NOMO-1 (cell line): ENCODE measurements around the gene CEP152.
"Not testable (repeated sequence)": the region's sequence is repeated elsewhere in the genome, so short reads cannot be mapped to it uniquely, and the experiment has no call there.

Experiments used
- DNase-seq, 2 experiments: peaks; one replicate each; lab custom pipeline; 2025; ENCODE audit not compliant: unreplicated experiment in 2 of 2; lab: John Stamatoyannopoulos, UW

The CEP152 gene

DNA sequence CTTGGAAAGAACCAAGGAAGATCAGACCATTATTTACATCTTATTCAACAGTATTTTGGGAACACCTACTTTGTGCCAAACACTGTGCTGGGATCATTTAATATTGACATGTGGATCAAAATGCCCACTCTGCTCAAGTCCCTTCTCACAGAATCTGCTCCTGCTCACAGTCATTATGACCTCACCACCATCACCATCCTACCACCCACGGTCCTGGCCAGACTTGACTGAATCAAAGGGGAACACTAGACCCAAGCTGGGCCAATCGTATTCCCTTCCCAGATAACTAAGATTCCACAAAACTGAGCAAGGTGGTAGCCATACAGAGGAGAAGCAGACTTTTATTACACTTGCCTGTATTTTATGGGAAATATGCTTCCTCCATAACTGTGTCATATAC is 3.4 kb upstream of the CEP152 start:
- DNase-seq, result no peak

DNA sequence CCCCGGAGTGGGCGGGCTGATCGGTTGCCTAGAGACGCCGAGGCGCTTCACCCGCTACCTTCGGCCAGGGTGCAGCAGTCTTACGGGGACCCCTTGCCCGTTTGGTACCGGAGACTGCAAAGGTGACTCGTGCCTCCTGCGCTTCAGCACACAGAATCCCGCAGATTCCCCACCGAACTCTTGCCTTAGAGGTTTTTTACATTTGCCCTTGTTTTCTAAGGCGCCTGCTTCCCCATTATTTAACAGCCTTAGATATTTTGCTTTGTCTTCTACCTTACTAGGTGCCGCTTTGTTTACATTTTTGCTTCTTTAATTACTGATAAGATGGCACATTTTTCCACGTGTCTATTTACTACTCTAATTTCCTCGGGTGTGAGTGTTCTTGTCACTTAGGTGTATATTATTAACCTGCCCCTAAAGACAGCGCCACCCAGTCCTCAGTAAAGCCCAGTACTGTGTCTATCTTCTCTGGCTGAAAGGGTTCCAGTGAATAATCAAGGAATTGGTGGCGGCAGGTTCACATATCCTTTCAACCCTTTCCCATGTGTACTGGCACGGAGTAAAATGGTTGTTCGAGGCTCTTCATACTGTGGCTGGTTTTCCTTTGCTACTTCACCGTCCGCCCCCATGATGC is 573 bp upstream of the CEP152 start:
- no peak for DNase-seq

DNA sequence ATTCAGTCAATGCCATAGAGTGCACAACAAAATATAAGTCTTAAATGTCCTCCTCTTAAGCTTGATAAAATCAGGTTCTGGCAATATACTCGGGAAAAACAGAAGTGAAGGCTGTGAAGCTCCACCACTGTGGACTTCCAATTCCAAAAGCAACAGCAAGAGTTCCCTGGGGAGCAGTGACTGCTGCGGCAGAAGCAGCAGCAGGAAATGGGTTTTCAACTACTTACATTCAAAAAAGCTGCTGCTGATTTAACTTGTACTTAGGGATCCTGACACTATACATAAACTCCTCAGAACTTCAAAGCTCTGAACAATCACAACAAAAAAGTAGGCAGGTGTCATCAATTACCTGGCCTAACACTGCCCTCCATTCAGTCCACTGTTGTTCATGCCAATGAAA is 4.7 kb downstream of the CEP152 start:
- no peak for DNase-seq

DNA sequence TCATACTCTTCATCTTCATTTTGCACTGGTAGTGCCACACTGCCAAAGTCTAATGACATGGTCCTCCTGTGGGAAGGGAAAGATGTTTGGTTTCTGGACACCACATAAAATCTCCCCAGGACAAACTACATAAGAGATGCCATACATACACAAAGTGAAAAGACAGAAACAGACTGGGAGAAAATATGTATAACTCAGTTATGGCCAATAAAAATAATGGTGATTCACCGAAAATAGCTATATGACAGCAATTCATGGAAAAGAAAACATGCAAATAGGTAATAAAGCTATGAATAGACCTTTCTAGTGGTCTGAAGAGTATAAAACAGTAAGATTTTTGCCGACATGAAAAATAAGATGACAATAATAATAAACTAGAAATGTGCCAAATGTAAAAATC is 5.3 kb downstream of the CEP152 start:
- no peak for DNase-seq

DNA sequence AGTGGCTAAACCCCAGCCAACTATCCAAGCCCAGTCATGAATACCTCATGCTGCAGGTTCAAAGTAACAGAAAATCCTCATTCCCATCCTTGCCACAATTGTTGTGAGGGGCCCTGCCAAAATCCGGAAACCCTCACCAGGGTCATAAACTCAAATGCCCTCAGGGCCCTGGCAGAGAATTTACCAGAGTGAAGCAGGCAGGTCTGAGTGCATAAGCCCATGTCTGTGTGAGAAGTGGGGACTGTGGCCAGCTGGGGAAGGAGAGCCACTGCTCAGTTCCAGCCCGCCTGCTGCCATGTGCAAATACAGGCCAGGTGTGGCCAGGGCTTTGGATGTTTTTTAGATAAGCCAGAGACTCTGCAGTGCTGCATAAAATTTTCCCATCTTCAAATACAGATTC is 7.0 kb downstream of the CEP152 start:
- DNase-seq, result no peak

DNA sequence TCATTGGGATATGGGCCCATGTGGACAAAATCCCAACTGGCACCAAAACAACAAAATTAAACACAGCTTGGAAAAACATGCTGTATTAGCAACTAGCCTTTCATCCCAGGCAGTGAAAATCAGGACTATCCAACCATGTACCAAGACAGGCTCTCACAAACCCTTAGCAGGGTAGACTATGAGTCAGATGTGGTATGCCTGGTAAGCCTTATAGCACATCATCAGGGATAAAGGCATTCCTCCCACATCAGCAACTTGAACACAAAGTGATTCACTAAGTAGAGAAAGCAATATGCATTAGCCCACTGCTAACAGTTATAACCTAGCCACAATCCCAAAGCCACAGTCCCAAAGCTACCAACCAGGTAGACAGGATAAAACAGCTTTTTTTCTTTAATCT is 8.0 kb downstream of the CEP152 start:
- DNase-seq, result no peak

DNA sequence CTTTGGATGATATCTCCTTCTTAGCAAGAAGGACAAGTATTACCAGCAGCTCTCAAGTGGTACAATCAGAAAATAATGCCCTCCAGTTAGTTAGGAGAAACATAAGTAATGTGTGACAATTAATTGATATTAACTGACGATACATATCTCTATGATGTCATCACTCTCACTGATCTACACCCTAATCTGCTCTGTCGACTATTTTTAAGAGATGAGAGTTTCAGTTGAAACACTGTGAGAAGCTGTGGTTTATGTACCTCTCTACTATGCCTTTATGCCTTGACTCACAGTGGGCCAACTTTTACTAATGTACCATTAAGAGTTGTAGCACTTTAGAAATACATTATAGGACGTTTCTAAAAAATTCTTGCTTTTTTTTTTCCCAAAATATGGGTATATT is 8.6 kb downstream of the CEP152 start:
- DNase-seq, result no peak

DNA sequence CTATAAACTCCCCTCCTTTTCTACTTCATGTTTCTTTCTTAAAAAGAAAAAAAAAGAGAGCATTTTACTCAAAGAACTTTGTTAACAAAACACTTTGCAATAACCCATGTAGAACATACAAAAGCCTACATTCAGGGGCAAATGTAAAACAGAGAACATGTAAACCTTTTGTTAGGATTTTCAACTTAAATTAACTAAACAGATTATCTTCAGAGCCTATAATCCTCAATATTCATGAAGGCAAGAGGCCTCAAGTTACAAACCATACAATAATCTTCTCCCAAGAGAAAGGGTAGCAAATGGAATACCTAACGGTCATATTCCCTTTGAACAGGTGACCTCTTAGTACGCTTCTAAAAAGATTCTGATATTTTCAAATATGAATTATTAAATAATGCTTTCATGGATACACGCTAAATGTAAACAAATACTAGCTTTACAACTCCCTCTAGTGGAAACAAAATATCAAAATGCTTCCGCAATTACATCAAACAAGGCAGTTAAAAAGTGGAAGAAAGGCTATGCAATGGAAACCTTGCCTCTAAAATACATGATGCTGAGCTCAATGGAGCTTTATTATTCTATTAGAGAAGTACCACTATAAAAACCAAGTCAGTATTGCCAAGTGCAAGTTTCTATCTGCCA is 9.9 kb downstream of the CEP152 start:
- peak in 1 of 2 experiments; percentile 34 for DNase-seq

DNA sequence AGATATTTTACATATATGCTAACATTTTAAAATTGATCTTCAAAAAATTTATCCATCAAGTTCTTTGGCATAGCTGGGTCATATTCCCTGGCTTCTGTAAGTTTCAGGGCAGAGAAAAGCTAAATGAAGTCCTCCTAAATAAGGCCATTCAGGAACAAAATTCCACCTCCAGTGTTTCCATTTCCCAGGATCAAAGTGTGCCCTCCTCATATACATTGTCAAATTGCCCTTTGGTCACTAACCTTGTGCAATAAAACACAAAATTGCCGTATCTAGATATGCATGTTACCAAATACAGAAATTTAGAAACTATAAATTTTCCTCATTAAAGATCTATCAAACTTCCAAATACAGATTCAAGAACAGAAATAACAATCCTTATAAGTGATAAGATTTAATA is 10.6 kb downstream of the CEP152 start:
- no peak for DNase-seq

DNA sequence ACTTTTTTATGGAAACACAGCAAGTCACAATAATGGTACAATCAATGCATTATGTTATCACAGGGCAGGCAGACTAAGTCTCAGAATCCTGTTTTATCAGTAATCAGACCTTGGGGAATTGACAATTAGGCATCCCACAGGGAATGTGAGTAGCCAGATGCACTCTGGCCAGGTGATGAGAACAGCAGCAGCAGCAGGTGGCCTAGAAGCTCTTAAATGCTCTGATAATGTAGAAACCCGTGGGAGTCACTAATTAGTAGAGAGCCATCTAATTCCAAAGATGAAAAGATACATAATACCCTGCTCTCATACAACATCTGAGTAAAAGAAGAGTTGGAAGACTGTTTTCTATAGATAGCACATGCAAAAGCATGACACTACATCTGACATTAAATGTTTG is 12.6 kb downstream of the CEP152 start:
- DNase-seq, result no peak

DNA sequence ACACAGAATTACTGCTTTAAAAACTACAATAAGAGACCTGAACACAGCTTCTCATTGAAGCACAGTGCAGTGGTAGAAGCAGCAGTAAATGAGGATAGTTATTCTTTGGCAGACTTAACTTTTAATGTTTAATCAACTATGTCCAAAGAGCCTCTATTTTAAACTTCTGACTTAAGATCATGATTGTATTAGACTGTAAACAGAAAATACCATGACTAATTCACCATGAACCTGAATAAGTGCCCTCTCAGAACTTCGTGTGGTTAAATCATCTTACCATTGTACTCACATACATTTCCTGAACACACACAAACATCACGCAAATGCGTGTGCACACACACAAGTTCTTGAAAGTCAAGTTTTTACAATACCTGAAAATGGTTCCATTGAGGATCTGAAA is 13.9 kb downstream of the CEP152 start:
- DNase-seq, result no peak

DNA sequence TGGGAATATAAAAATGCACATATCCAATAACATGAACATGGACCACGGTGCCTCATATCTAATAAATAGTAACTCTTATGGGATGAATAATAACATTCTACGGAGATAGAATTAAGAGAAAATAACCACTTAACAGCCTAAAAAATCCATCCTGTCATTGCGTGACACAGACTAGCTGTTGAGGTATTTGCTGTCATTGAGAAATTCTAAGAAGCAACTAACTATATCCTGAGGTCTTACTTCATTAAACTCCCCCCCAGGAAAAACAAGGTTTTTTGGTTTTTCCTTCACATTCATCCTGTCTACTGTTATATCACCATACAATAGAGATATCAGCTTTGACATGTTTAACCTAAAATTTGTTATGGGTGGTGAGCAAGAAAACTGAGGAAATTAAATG is 14.3 kb downstream of the CEP152 start:
- no peak for DNase-seq

DNA sequence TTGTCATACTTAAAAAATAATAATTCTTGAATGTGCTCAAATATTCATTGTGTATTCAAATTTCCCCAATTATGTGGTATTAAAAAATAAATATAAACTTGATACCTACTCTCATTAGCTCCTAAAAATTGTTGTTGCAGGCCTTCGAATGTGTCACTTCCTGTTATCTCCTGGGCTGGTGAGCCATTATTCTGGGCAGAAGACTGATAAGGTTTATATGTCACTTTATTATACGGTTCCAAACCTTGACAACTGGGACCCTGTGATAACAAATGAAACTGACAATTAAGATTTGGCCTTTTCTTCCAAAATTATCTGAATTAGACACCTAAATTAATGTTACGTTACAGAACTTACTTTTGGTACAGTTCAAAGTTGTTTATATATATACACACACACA is 15.0 kb downstream of the CEP152 start:
- DNase-seq, result no peak

DNA sequence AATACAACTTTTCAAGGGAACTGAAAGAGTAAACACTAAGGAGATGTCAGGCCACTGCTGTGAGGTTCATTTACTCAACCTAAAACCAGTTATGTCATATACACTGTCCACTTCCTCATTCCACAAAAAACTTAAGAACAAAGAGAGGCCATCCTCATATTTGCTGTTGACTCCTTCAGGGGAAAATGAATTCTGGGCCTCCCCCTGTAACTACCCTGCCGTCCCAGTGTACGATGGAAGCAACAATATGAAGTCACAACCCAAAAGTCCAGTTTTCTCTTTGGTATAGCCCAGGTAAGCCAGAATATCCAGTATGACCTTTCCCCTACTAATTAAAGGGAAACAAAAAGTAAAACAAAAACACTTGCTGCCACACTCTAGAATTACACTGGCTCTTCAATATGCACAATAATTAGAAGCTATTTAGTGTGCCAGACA is 16.2 kb downstream of the CEP152 start:
- DNase-seq, result peak; percentile 50 to 79

DNA sequence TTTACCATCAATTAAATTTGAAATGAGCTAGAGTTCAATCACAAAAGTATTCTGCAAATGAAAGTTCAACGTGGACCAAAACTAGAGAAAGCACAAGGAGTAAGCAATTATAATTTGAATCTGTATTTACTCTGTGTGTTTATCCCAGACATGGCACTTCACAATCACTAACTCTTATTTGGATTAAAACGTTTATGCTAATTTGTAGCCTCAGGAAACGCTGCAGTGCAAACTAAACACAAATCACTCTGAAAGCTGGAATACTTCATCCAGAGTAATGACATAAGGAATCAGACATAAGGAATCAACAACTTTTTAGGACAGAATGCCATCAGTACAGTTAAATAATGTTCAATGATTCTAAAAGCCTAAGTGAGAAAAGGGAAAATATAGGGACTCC is 18.5 kb downstream of the CEP152 start:
- DNase-seq, result no peak

DNA sequence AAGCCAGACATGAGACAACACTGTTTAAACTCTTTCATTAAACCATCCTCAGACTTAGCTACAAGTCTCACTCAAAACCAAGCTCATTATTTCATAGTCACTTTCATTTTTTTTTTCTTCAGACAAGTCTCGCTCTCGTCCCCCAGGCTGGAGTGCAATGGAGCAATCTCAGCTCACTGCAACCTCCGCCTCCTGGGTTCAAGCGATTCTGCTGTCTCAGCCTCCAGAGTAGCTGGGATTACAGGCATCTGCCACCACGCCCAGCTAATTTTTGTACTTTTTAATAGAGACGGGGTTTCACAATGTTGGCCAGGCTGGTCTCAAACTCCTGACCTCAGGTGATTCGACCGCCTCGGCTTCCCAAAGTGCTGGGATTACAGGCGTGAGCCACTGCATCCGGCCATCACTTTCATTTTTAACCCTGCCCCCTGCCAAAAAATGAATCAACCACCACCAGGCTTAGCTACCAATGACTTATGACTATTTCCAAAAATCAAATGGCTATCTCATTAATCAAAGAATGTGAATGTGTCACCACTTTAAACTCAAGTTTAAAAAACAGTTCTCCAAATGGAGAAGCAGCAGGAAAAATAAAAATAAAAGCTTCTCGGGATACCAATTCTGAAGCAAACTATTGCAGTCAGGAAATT is 20.3 kb downstream of the CEP152 start:
- DNase-seq, result not testable (repeated sequence)

DNA sequence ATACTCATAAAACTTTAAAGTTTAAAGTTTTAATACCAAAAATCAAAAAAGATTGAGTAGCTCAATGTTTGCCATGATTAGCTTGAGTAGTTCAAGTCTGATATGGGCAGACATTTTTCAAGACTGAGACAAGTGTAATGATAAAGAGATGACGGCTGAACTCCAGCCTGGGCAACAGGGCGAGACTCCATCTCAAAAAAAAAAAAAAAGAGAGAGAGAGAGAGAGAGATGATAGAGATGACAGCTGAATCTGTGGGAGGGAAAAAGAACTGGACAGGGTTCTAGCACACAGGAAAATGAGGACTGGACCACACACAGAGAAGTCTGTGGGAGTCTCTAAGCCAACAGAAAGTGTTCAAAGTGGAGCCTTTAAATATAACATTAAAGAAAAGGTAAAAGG is 25.2 kb downstream of the CEP152 start:
- DNase-seq, result no peak

DNA sequence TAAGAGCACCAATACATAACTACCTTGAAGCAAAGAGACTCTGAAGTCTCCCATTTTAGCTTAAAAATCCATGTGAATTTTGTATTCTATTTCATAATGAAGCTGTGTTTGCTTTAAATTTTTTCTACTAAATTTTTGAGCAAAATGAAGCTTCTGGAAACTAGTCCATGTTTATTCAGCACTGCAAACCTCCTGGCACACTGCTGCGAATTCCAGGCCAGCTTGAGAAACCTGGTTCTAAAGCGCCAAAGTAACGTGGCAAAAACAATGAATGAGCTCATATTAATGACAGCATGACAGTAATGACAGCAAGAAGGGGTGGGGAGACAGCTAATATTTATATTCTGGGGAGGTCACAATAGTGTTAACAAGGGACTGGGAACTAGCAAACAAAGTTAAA is 25.7 kb downstream of the CEP152 start:
- DNase-seq, result no peak

DNA sequence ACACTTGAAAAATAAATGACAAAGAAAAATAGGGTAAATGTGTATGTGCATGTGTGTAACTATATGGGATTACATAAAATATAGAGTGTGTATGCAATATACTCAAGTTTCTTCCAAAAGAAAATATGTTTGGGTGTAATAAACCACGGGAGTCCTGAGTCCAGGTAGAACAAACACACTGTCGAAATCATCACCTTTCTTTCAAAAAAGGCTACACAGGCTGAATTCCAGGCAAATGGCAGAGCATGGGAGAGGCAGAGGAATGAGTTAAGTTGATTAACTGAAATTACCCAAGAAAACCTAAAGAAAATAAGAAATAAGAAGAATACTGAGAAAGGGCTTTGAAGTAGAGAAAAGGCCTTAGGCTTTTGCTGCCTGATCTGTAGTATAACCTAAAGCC is 26.1 kb downstream of the CEP152 start:
- DNase-seq, result no peak

DNA sequence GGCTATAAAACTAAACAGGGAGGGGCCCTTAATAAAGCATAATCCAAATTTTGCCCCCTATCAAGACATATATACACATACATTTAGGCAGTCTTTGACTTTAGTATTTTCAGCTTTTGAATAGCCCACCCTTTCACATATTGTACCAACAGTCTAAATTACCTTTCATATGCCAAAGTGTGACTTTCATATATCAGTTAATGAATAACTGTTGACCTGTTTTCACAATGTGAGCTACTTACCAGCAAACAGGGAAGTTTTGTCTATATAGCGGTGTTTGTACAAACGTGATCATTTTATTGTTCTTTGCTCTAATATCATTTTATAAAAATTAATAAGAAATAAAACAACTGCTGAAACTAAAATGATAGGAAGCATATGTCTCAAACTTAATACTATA is 28.0 kb downstream of the CEP152 start:
- no peak for DNase-seq

DNA sequence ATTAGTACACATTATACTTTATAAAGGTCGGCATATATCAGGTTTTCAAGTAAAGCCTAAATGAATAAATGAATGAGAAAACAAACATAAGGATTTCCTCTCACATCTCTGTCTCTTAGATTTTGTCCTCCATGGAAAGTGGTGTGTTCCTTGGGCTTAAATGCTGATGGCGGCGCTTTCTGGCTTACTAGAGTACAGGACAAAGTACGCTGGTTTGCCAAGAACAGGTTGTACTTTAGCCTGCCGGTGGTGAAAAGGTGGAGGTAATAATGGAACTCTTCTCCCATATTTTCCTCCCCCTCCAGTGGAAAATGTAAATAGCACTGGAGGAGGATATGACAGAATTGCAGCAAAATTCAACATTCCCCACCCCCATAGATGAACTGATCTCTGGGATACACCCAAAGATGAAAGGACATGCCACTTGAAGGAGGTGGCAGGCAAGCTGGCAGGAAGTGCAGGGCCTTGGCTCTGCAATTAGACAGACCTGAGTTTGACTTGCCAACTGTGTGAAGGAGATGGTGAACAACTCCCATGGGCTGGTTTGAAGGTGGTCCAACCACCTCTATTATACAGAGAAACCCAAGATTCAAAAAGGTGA is 29.3 kb downstream of the CEP152 start:
- no peak for DNase-seq

DNA sequence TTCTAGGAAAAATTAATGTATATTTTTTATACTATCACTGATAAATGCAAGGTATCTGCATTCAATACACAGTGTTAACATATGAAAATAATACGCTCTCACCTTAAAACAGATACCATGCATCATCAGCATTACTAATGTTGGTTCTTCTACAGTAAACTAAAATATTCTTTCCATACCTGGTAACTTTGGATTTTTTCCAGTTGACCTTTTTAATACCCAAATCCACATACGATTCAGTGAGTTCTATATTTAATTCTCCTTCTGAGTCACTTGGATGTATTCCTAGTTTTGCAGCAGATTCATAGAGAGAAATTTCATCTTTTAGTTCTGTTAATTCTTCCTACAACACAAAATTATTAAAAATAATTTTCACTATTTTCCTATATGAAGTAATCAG is 29.9 kb downstream of the CEP152 start:
- no peak for DNase-seq
